Mesendoderm (in vitro differentiated cells): ENCODE results near the gene KLRK1.
"Not testable (repeated sequence)": the region's sequence is repeated elsewhere in the genome, so short reads cannot be mapped to it uniquely, and the experiment has no call there.

Experiments
- DNase-seq: peaks from one replicate; pipeline ENCODE4 v3.0.0; 2013
- H2AK5ac ChIP-seq: 2 replicates; pipeline ENCODE4 v1.6.1; 2013; ENCODE audit warnings: low read length, inconsistent platforms
- H2BK120ac ChIP-seq: 2 replicates; pipeline ENCODE4 v1.6.1; 2013; ENCODE audit warnings: low read depth, mild to moderate bottlenecking, low read length, moderate library complexity, mixed read lengths
- H2BK15ac ChIP-seq: replicated peaks from 2 replicates; pipeline ENCODE4 v1.6.1; 2013; ENCODE audit warnings: low read depth, mild to moderate bottlenecking, moderate library complexity
- H2BK5ac ChIP-seq: 2 replicates; pipeline ENCODE4 v1.6.1; 2013; ENCODE audit warnings: low read length, inconsistent platforms
- H3K18ac ChIP-seq: 2 replicates; pipeline ENCODE4 v1.6.1; 2013; ENCODE audit warnings: mild to moderate bottlenecking, low read length, mixed read lengths
- H3K23ac ChIP-seq: one replicate; pipeline ENCODE4 v1.6.1; 2013; ENCODE audit warnings: low read length
- H3K27ac ChIP-seq: 2 replicates; pipeline ENCODE4 v1.5.1; 2013; ENCODE audit warnings: low read depth, mild to moderate bottlenecking, inconsistent platforms, low read length, moderate library complexity
- H3K27me3 ChIP-seq: 2 replicates; pipeline ENCODE4 v1.6.1; 2013; ENCODE audit warnings: low read length, control low read depth, mild to moderate bottlenecking, inconsistent platforms; ENCODE audit not compliant: insufficient read depth, poor library complexity
- H3K36me3 ChIP-seq: 2 replicates; pipeline ENCODE4 v1.6.1; 2013; ENCODE audit warnings: low read length, inconsistent platforms; ENCODE audit not compliant: control insufficient read depth, insufficient read depth
- H3K4ac ChIP-seq: one replicate; pipeline ENCODE4 v1.6.1; 2013; ENCODE audit warnings: low read depth, mild to moderate bottlenecking, low read length, moderate library complexity
- H3K4me1 ChIP-seq: 2 replicates; pipeline ENCODE4 v1.6.1; 2013; ENCODE audit warnings: low read depth, low read length, inconsistent platforms; ENCODE audit not compliant: control insufficient read depth
- H3K4me2 ChIP-seq: 2 replicates; pipeline ENCODE4 v1.6.1; 2013; ENCODE audit warnings: low read length
- H3K4me3 ChIP-seq: 2 replicates; pipeline ENCODE4 v1.5.1; 2013; ENCODE audit warnings: mild to moderate bottlenecking, low read length
- H3K56ac ChIP-seq: one replicate; pipeline ENCODE4 v1.6.1; 2013; ENCODE audit warnings: low read length
- H3K79me1 ChIP-seq: 2 replicates; pipeline ENCODE4 v1.6.1; 2013; ENCODE audit warnings: low read length, inconsistent platforms
- H3K79me2 ChIP-seq: 2 replicates; pipeline ENCODE4 v1.6.1; 2013; ENCODE audit warnings: mild to moderate bottlenecking, low read length; ENCODE audit not compliant: control insufficient read depth, insufficient read depth
- H3K9ac ChIP-seq: 2 replicates; pipeline ENCODE4 v1.6.1; 2013; ENCODE audit warnings: low read length, inconsistent platforms
- H4K5ac ChIP-seq: one replicate; pipeline ENCODE4 v1.6.1; 2013; ENCODE audit warnings: low read length
- H4K8ac ChIP-seq: one replicate; pipeline ENCODE4 v1.6.1; 2013; ENCODE audit warnings: low read depth, mild to moderate bottlenecking, control low read depth, low read length, moderate library complexity
- WGBS: extraction: QIAGEN DNeasy Blood & Tissue Kit; methylation state at CpG from one replicate; pipeline ENCODE4 v1.1.7; 2013; ENCODE audit warnings: low lambda C conversion rate, missing lambda C conversion rate; ENCODE audit not compliant: insufficient coverage; ENCODE audit errors: extremely low coverage; 5-methylcytosine and 5-hydroxymethylcytosine counted together

Gene KLRK1

GRCh38 chr12:10394531-10395152, 4.8 kb upstream of the KLRK1 start:
- H3K79me1 ChIP-seq, H2BK5ac ChIP-seq, H3K36me3 ChIP-seq, H3K4me3 ChIP-seq, H4K8ac ChIP-seq, H4K5ac ChIP-seq, H3K18ac ChIP-seq, H3K79me2 ChIP-seq, H3K4me1 ChIP-seq, H2AK5ac ChIP-seq, DNase-seq, H3K56ac ChIP-seq, H2BK15ac ChIP-seq, H3K4ac ChIP-seq, H3K27me3 ChIP-seq, H3K4me2 ChIP-seq, H3K23ac ChIP-seq, H3K9ac ChIP-seq, H2BK120ac ChIP-seq, H3K27ac ChIP-seq: not testable (repeated sequence)
- WGBS, result no CpG with 5 or more reads among the region's 11 CpGs

GRCh38 chr12:10393291-10393690, 3.5 kb upstream of the KLRK1 start:
- Histone ChIP-seq H3K4me3 (no peak overlapping the region), H2BK120ac (no peak overlapping the region), H3K18ac (no peak overlapping the region), H2BK5ac (no peak overlapping the region), H3K79me1 (no peaks in the 10 kb centered on the region), H3K36me3 (no peaks in the 10 kb centered on the region), H3K79me2 (no peaks in the 10 kb centered on the region), H3K4me1 (no peaks in the 10 kb centered on the region), H2BK15ac (no peak overlapping the region), H3K4me2 (no peak overlapping the region), H3K9ac (no peak overlapping the region), H4K5ac (no peak overlapping the region), H3K27me3 (no peaks in the 10 kb centered on the region), H4K8ac (no peak overlapping the region), H3K27ac (no peak overlapping the region), H3K23ac (no peak overlapping the region), H2AK5ac (no peak overlapping the region), H3K4ac (no peak overlapping the region), H3K56ac (no peak overlapping the region)
- WGBS, result no CpG with 5 or more reads among the region's 3 CpGs
- DNase-seq, result no peak

- H3K4me3 ChIP-seq, result no peak overlapping the region
Observed at GRCh38 chr12:10392394-10392930, 2.6 kb upstream of the KLRK1 start.

GRCh38 chr12:10390991-10391390, 1.1 kb upstream of the KLRK1 start:
- not testable (repeated sequence) for H3K79me1 ChIP-seq, H3K18ac ChIP-seq, H4K5ac ChIP-seq, H3K9ac ChIP-seq, H3K4me3 ChIP-seq, DNase-seq, H2AK5ac ChIP-seq, H2BK15ac ChIP-seq, H2BK120ac ChIP-seq, H4K8ac ChIP-seq, H3K27me3 ChIP-seq, H3K79me2 ChIP-seq, H2BK5ac ChIP-seq, H3K27ac ChIP-seq, H3K4ac ChIP-seq, H3K23ac ChIP-seq, H3K56ac ChIP-seq, H3K36me3 ChIP-seq, H3K4me1 ChIP-seq, H3K4me2 ChIP-seq
- no CpG with 5 or more reads among the region's 7 CpGs for WGBS

More at GRCh38 chr12:10392394-10392930, 2.6 kb upstream of the KLRK1 start:
- H3K4ac ChIP-seq, result no peak overlapping the region
- H4K8ac ChIP-seq, result no peak overlapping the region
- no peaks in the 10 kb centered on the region for H3K4me1 ChIP-seq
- H3K18ac ChIP-seq, result no peak overlapping the region
- no peaks in the 10 kb centered on the region for H3K79me1 ChIP-seq
- no peak overlapping the region for H4K5ac ChIP-seq
- no peaks in the 10 kb centered on the region for H3K27me3 ChIP-seq
- no peak overlapping the region for H3K56ac ChIP-seq
- H3K9ac ChIP-seq, result no peak overlapping the region
- H3K4me2 ChIP-seq, result no peak overlapping the region
- H3K36me3 ChIP-seq, result no peaks in the 10 kb centered on the region
- WGBS, result no CpG with 5 or more reads among the region's 7 CpGs
- H3K79me2 ChIP-seq, result no peaks in the 10 kb centered on the region
- H2BK15ac ChIP-seq, result no peak overlapping the region
- no peak overlapping the region for H2BK5ac ChIP-seq
- DNase-seq, result no peak
- H2BK120ac ChIP-seq, result no peak overlapping the region
- H3K27ac ChIP-seq, result no peak overlapping the region
- H3K23ac ChIP-seq, result no peak overlapping the region
- H2AK5ac ChIP-seq, result no peak overlapping the region

GRCh38 chr12:10388624-10389413, 1.0 kb downstream of the KLRK1 start:
- H3K79me1 ChIP-seq, result no peaks in the 10 kb centered on the region
- H3K18ac ChIP-seq, result no peak overlapping the region
- no peak overlapping the region for H3K4ac ChIP-seq
- no peak overlapping the region for H4K5ac ChIP-seq
- H3K23ac ChIP-seq, result no peak overlapping the region
- H2BK120ac ChIP-seq, result no peak overlapping the region
- no peak overlapping the region for H2BK5ac ChIP-seq
- DNase-seq, result no peak
- no peak overlapping the region for H3K56ac ChIP-seq
- H3K4me1 ChIP-seq, result no peaks in the 10 kb centered on the region
- no peak overlapping the region for H2BK15ac ChIP-seq
- no peak overlapping the region for H3K9ac ChIP-seq
- WGBS, result 100% methylated on average over 2 of the region's 9 CpGs
- no peaks in the 10 kb centered on the region for H3K79me2 ChIP-seq
- H4K8ac ChIP-seq, result no peak overlapping the region
- H3K36me3 ChIP-seq, result no peaks in the 10 kb centered on the region
- H3K27ac ChIP-seq, result no peak overlapping the region
- H3K4me3 ChIP-seq, result no peak overlapping the region
- H2AK5ac ChIP-seq, result no peak overlapping the region
- H3K27me3 ChIP-seq, result no peaks in the 10 kb centered on the region
- H3K4me2 ChIP-seq, result no peak overlapping the region
